Prostate gland (tissue), 2 donors: ENCODE measurements around the gene VPS37C. TPM values are rescaled to one million over a fixed set of nuclear protein-coding genes. Genes with fewer than 3 reads are reported as not detected.

ENCODE experiments used
- DNase-seq: peaks from one replicate; pipeline ENCODE4 v3.0.0-alpha.2; 2019; ENCODE audit warnings: low spot score
- H3K27ac ChIP-seq, 2 donors: fragments of 200-600 bp; sonication (generic); 2 replicates each; pipeline ENCODE4 v1.5.1; 2017 to 2019
- H3K27me3 ChIP-seq: fragments of 200-600 bp; sonication (generic); replicated peaks from 2 replicates; pipeline ENCODE4 v1.5.1; 2019; ENCODE audit not compliant: insufficient read depth
- H3K36me3 ChIP-seq, 2 donors: fragments of 200-600 bp; sonication (generic); 1 replicate in 1 of 2; 2 replicates in 1 of 2; pipeline versions ENCODE4 v1.5.1 to v1.8.1; 2017 to 2019
- H3K4me1 ChIP-seq: fragments of 200-600 bp; sonication (generic); replicated peaks from 2 replicates; pipeline ENCODE4 v1.5.1; 2019
- H3K4me3 ChIP-seq, 2 donors: fragments of 200-600 bp; sonication (generic); 2 replicates each; pipeline ENCODE4 v1.5.1; 2017 to 2019
- H3K9me3 ChIP-seq: fragments of 200-600 bp; sonication (generic); 2 replicates; pipeline ENCODE4 v1.5.1; 2017
- CTCF ChIP-seq, 4 experiments: fragments of 200-600 bp in 2 of 4; fragments of 450-650 bp in 2 of 4; sonication (generic) in 2 of 4; IDR thresholded peaks; 1 replicate in 3 of 4; 2 replicates in 1 of 4; pipeline ENCODE4 v1.5.1; 2016 to 2019; ENCODE audit warnings: antibody characterized with exemption in 4 of 4, mild to moderate bottlenecking in 2 of 4, moderate library complexity in 2 of 4
- POLR2A ChIP-seq: fragments of 450-650 bp; IDR thresholded peaks from one replicate; pipeline ENCODE4 v1.6.1; 2016; ENCODE audit warnings: antibody characterized with exemption, mild to moderate bottlenecking
- POLR2AphosphoS5 ChIP-seq: sonication (generic); formaldehyde crosslinking; IDR thresholded peaks from one replicate; pipeline ENCODE4 v1.6.1; 2017; ENCODE audit warnings: antibody characterized with exemption
- WGBS: methylation state at CpG from one replicate; pipeline ENCODE4 v1.1.5; 2018; 5-methylcytosine and 5-hydroxymethylcytosine counted together
- intact Hi-C: fragments of 100-400 bp; cut with DNase I; formaldehyde crosslinking; loops from one replicate; pipeline ENCODE4 v1.14.2; 2022
- total RNA-seq, 2 donors: library from RNA; depleted of rRNA; stranded (reverse); fragments of >200 nt; gene quantifications; one replicate each; pipeline ENCODE4 v1.1.0, GENCODE V29; 2016

VPS37C gene
- total RNA-seq, 2 donors from 2014 or later = 32.2 to 38.8 TPM

GRCh38 chr11:61173456-61173855, 12.2 kb upstream of the VPS37C start:
- intact Hi-C loops = no loop called here
- Histone ChIP-seq H3K4me1 (no peaks in the 10 kb centered on the region), H3K36me3 (no peaks in the 10 kb centered on the region), H3K4me3 (no peak overlapping the region), H3K27ac (no peak overlapping the region), H3K9me3 (no peaks in the 10 kb centered on the region), H3K27me3 (no peaks in the 10 kb centered on the region)
- WGBS = 83% methylated on average over 4 of the region's 4 CpGs
- DNase-seq = no peak
- TF ChIP-seq POLR2AphosphoS5 (no peak), CTCF (IDR thresholded peaks at IDR 0.05) (peak in 2 of 4 experiments; percentile 10 to 33)

- intact Hi-C loops = no loop called here
- no peak for DNase-seq
These were observed 11.7 kb upstream of the VPS37C start for GRCh38 chr11:61172888-61173287.

GRCh38 chr11:61172356-61172755, 11.1 kb upstream of the VPS37C start:
- 61% methylated on average over 5 of the region's 5 CpGs for WGBS

More at GRCh38 chr11:61172888-61173287, 11.7 kb upstream of the VPS37C start:
- H3K4me3 ChIP-seq = no peak overlapping the region
- WGBS = 96% methylated on average over 3 of the region's 3 CpGs
- no peak for TF ChIP-seq POLR2AphosphoS5
- TF ChIP-seq POLR2A = no peak
- TF ChIP-seq CTCF (IDR thresholded peaks at IDR 0.05) = no peak
- H3K9me3 ChIP-seq = no peaks in the 10 kb centered on the region
- no peaks in the 10 kb centered on the region for H3K4me1 ChIP-seq
- H3K27me3 ChIP-seq = no peaks in the 10 kb centered on the region
- H3K27ac ChIP-seq = no peak overlapping the region
- H3K36me3 ChIP-seq = no peaks in the 10 kb centered on the region

GRCh38 chr11:61171907-61172306, 10.7 kb upstream of the VPS37C start:
- no peak overlapping the region for H3K27ac ChIP-seq
- DNase-seq = no peak
- no peaks in the 10 kb centered on the region for H3K27me3 ChIP-seq
- no peaks in the 10 kb centered on the region for H3K36me3 ChIP-seq
- TF ChIP-seq POLR2A (no peak), POLR2AphosphoS5 (no peak), CTCF (IDR thresholded peaks at IDR 0.05) (no peak)
- H3K4me3 ChIP-seq = no peak overlapping the region
- H3K4me1 ChIP-seq = no peaks in the 10 kb centered on the region
- H3K9me3 ChIP-seq = no peaks in the 10 kb centered on the region
- WGBS = 74% methylated on average over 3 of the region's 3 CpGs
- intact Hi-C loops = no loop called here

More at GRCh38 chr11:61172356-61172755, 11.1 kb upstream of the VPS37C start:
- Histone ChIP-seq H3K36me3 (no peaks in the 10 kb centered on the region), H3K4me1 (no peaks in the 10 kb centered on the region), H3K4me3 (no peak overlapping the region), H3K9me3 (no peaks in the 10 kb centered on the region), H3K27ac (no peak overlapping the region), H3K27me3 (no peaks in the 10 kb centered on the region)
- no peak for DNase-seq
- TF ChIP-seq POLR2AphosphoS5 (no peak), POLR2A (no peak)
- intact Hi-C loops = no loop called here

GRCh38 chr11:61170566-61170965, 9.3 kb upstream of the VPS37C start:
- no peak overlapping the region for H3K27ac ChIP-seq
- no peak for DNase-seq
- intact Hi-C loops = no loop called here
- no peaks in the 10 kb centered on the region for H3K27me3 ChIP-seq
- H3K4me1 ChIP-seq = no peaks in the 10 kb centered on the region
- H3K9me3 ChIP-seq = no peaks in the 10 kb centered on the region
- H3K4me3 ChIP-seq = no peak overlapping the region
- no peaks in the 10 kb centered on the region for H3K36me3 ChIP-seq
- 84% methylated on average over 9 of the region's 9 CpGs for WGBS
- no peak for TF ChIP-seq CTCF (IDR thresholded peaks at IDR 0.05)
- TF ChIP-seq POLR2AphosphoS5 = no peak
- no peak for TF ChIP-seq POLR2A
